ENCODE measurements around the gene TPI1. TPM values are rescaled to one million over a fixed set of nuclear protein-coding genes. Genes with fewer than 3 reads are reported as not detected.

TPI1 gene
- total and polyA plus RNA-seq, 2 donors (not counting 3 experiments of a cell fraction or from before 2014, with no cell fraction given), result 643 to 1,816 TPM

GRCh38 chr12:6872073-6873048 lies 5.0 kb downstream of the TPI1 start:
- Histone ChIP-seq H3K4me2 (ENCODE audit: insufficient read depth, low read length) (peak overlapping the region; percentile 98), H3K9ac (replicated peaks; ENCODE audit: extremely low read depth, insufficient read depth, low read length) (peak overlapping the region; percentile 92), H3K4me3 (replicated peaks in 1 of 3; ENCODE audit: insufficient read depth in 1 of 3, low read depth in 1 of 3, low read length in 3 of 3) (peak overlapping the region; percentile 59 to 92 (median 84)), H3K27ac (ENCODE audit: insufficient read depth, low read depth, low read length) (peak overlapping the region; percentile 60), H3K9me3 (replicated peaks; ENCODE audit: control insufficient read depth, insufficient read depth, low read length) (no peaks in the 10 kb centered on the region), H3K79me2 (ENCODE audit: control insufficient read depth, insufficient read depth, low read length) (peaks cover 40% of the 10 kb centered on the region), H4K20me1 (replicated peaks; ENCODE audit: control insufficient read depth, extremely low read depth, insufficient read depth, low read length) (no peaks in the 10 kb centered on the region), H3K36me3 (ENCODE audit: control insufficient read depth in 2 of 2, extremely low read depth in 1 of 2, insufficient read depth in 2 of 2, low read length in 2 of 2) (peaks cover 0 to 22% of the 10 kb centered on the region in 2 experiments), H3K4me1 (ENCODE audit: control insufficient read depth, extremely low read depth, insufficient read depth, low read length) (peaks cover 36% of the 10 kb centered on the region), H3K27me3 (ENCODE audit: control insufficient read depth in 2 of 2, insufficient read depth in 2 of 2, low read length in 2 of 2) (no peaks in the 10 kb centered on the region), H3K9me1 (replicated peaks; ENCODE audit: control insufficient read depth, extremely low read depth, insufficient read depth, low read length) (no peaks in the 10 kb centered on the region), H2AFZ (ENCODE audit: low read depth, low read length) (no peak overlapping the region)
- POLR2A ChIA-PET, result interaction anchor here (0.6 to 2.1 kb wide), 8 partner anchors 19 to 119 kb away, joined by 3 to 16 read pairs (median 6); partner anchors contain the start of genes C12orf57, CDCA3, LAG3 and MLF2
- intact Hi-C loops (cut with micrococcal nuclease), result loop anchor here (1.0 to 5.0 kb wide), 5 partner anchors 19 to 235 kb away; partner anchors contain the start of genes C1R, C1RL and MLF2
- DNase-seq (ENCODE audit: low read depth, low spot score) (peak; percentile 82), FAIRE-seq (peak; percentile 91)
- TSS peak; percentile 55 for BruUV-seq (replicated peaks)
- dilution Hi-C loops (cut with MboI; ENCODE audit: extremely low pct_ligation_motif_present, low sequenced_read_pairs), result no loop called here
- CTCF ChIA-PET, result interaction anchor here (0.6 to 4.3 kb wide), 34 partner anchors 8 to 237 kb away, joined by 3 to 74 read pairs (median 5); partner anchors contain the start of genes C12orf57, C1RL, CDCA3 and LRRC23
- peak; percentile 45 for TF ChIP-seq MAX (IDR thresholded peaks at IDR 0.05; ENCODE audit: insufficient read depth, insufficient read length)
- no peak for TF ChIP-seq GATA2 (IDR thresholded peaks at IDR 0.05; ENCODE audit: insufficient read depth, insufficient read length, low read depth, low read length)
- peak; percentile 99 to 100 for TF ChIP-seq CTCF (IDR thresholded peaks at IDR 0.05; ENCODE audit: extremely low read depth in 1 of 2, insufficient read depth in 1 of 2, low read depth in 1 of 2, low read length in 2 of 2)
- no peak for TF ChIP-seq EZH2 (IDR thresholded peaks at IDR 0.05; ENCODE audit: borderline replicate concordance, low read depth, low read length, severe bottlenecking)
- TF ChIP-seq MYC (IDR thresholded peaks at IDR 0.05; ENCODE audit: low read depth, low read length), result no peak
- TF ChIP-seq POLR2A (IDR thresholded peaks at IDR 0.05; ENCODE audit: low read depth, low read length), result peak; percentile 65
- TF ChIP-seq JUN (IDR thresholded peaks at IDR 0.05; ENCODE audit: borderline replicate concordance, insufficient read depth, insufficient read length, low read depth), result no peak
- peak; percentile 39 for TF ChIP-seq POLR2AphosphoS5 (IDR thresholded peaks at IDR 0.05; ENCODE audit: insufficient read depth, low read depth, low read length)
- no peak for TF ChIP-seq FOS (IDR thresholded peaks at IDR 0.05; ENCODE audit: borderline replicate concordance, insufficient read depth, low read length)
